NCI-H2107 treated with DMSO at 0.1 percent for 48 hours (cell line): ENCODE results near the gene HSPA12A.

Source experiments
- DNase-seq: peaks from one replicate; lab custom pipeline; 2025; ENCODE audit not compliant: unreplicated experiment; lab: John Stamatoyannopoulos, UW

The HSPA12A gene

GRCh38 chr10:116742367-116743265 is at the start of gene HSPA12A:
TSS of gene HSPA12A (minus strand) at chr10:116742566. CDS start at chr10:116742469, 97 bp downstream.
- DNase-seq, result no peak

- DNase-seq, result no peak
Observed at GRCh38 chr10:116791241-116791640, 48.9 kb upstream of the HSPA12A start.

- DNase-seq, result no peak
Observed at GRCh38 chr10:116787893-116788665, 45.7 kb upstream of the HSPA12A start.

GRCh38 chr10:116787053-116787659 is 44.8 kb upstream of the HSPA12A start:
- no peak for DNase-seq

GRCh38 chr10:116785867-116786266 is 43.5 kb upstream of the HSPA12A start:
- DNase-seq, result no peak

GRCh38 chr10:116785282-116785681 is 42.9 kb upstream of the HSPA12A start:
- DNase-seq, result no peak

- DNase-seq, result no peak
Observed at GRCh38 chr10:116784651-116785050, 42.3 kb upstream of the HSPA12A start.

- DNase-seq, result no peak
Observed at GRCh38 chr10:116784035-116784434, 41.7 kb upstream of the HSPA12A start.

GRCh38 chr10:116783011-116783655 is 40.8 kb upstream of the HSPA12A start:
- no peak for DNase-seq

- no peak for DNase-seq
Observed at GRCh38 chr10:116781370-116781884, 39.1 kb upstream of the HSPA12A start.

GRCh38 chr10:116780691-116781205 is 38.4 kb upstream of the HSPA12A start:
- no peak for DNase-seq

GRCh38 chr10:116779076-116779687 is 36.8 kb upstream of the HSPA12A start:
- DNase-seq, result no peak

- no peak for DNase-seq
Observed at GRCh38 chr10:116777006-116777405, 34.6 kb upstream of the HSPA12A start.

GRCh38 chr10:116775488-116776400 is 33.4 kb upstream of the HSPA12A start:
- DNase-seq, result no peak

GRCh38 chr10:116774728-116775151 is 32.4 kb upstream of the HSPA12A start:
- DNase-seq, result no peak

GRCh38 chr10:116772909-116773705 is 30.7 kb upstream of the HSPA12A start:
- DNase-seq, result no peak

- DNase-seq, result no peak
Observed at GRCh38 chr10:116771959-116772585, 29.7 kb upstream of the HSPA12A start.
